K562 (cell line): ENCODE measurements around the gene RBPMS2. TPM values are rescaled to one million over a fixed set of nuclear protein-coding genes. Genes with fewer than 3 reads are reported as not detected.

Source experiments
- ARID3B ChIP-seq: fragments of 250-450 bp; sonication (Bioruptor Pico); IDR thresholded peaks from 2 replicates; pipeline ENCODE4 v1.4.0; 2020; ENCODE audit warnings: borderline replicate concordance
- CEBPG ChIP-seq, 3 experiments: fragments of 200-800 bp in 1 of 3; sonication (Bioruptor generic) in 1 of 3; sonication (generic) in 1 of 3; formaldehyde crosslinking in 1 of 3; IDR thresholded peaks in 2 of 3; conservative IDR thresholded peaks in 1 of 3; 2 replicates each; pipeline versions ENCODE4 v1.6.1 to v1.8.0; 2016 to 2022; ENCODE audit warnings: missing compliant biosample characterization in 2 of 3, missing genetic modification characterization in 2 of 3, mild to moderate bottlenecking in 1 of 3, missing genetic modification reagents in 1 of 3
- DDX20 ChIP-seq: fragments of 450-650 bp; IDR thresholded peaks from 2 replicates; pipeline ENCODE4 v1.6.1; 2016; ENCODE audit warnings: missing genetic modification characterization, low read depth, mild to moderate bottlenecking, missing compliant biosample characterization, moderate library complexity
- ESRRA ChIP-seq: fragments of 450-650 bp; IDR thresholded peaks from 2 replicates; pipeline ENCODE4 v1.6.1; 2014; ENCODE audit warnings: low read depth, mild to moderate bottlenecking, moderate library complexity, borderline replicate concordance
- EZH2 ChIP-seq: IDR thresholded peaks from 2 replicates; pipeline ENCODE4 v1.6.1; 2012; ENCODE audit warnings: low read depth, mild to moderate bottlenecking, inconsistent platforms, low read length, borderline replicate concordance
- HMG20B ChIP-seq: fragments of 250-450 bp; sonication (Bioruptor Pico); IDR thresholded peaks from 2 replicates; pipeline ENCODE4 v1.5.0; 2021; ENCODE audit warnings: mild to moderate bottlenecking
- NCOA6 ChIP-seq: fragments of 450-650 bp; IDR thresholded peaks from 2 replicates; pipeline ENCODE4 v1.6.1; 2017; ENCODE audit warnings: mild to moderate bottlenecking
- NFIC ChIP-seq: fragments of 450-650 bp; IDR thresholded peaks from 2 replicates; pipeline ENCODE4 v1.6.1; 2017; ENCODE audit warnings: mild to moderate bottlenecking, inconsistent platforms
- NFIX ChIP-seq: fragments of 250-450 bp; sonication (Bioruptor Pico); IDR thresholded peaks from 2 replicates; pipeline ENCODE4 v1.4.0; 2020; ENCODE audit warnings: low read depth, mild to moderate bottlenecking, moderate library complexity
- SMARCB1 ChIP-seq: IDR thresholded peaks from 2 replicates; pipeline ENCODE4 v1.6.1; 2011; ENCODE audit warnings: improper control_type of control experiment, low read depth; ENCODE audit not compliant: insufficient read length
- ZBED1 ChIP-seq: IDR thresholded peaks from 2 replicates; pipeline ENCODE4 v1.6.1; 2014
- ZNF12 ChIP-seq: sonication (generic); formaldehyde crosslinking; IDR thresholded peaks from 2 replicates; pipeline ENCODE4 v1.4.0; 2020; ENCODE audit warnings: mild to moderate bottlenecking, missing genetic modification reagents
- ZNF174 ChIP-seq: fragments of 250-450 bp; sonication (Bioruptor Pico); IDR thresholded peaks from 2 replicates; pipeline ENCODE4 v1.4.0; 2020; ENCODE audit warnings: mild to moderate bottlenecking
- polyA plus RNA-seq, 8 experiments: library from polyadenylated mRNA; depleted of rRNA in 4 of 8; stranded (reverse) in 5 of 8; unstranded in 3 of 8; fragments of >200 nt; fragmentation: Nextera tagmentation in 2 of 8; fragmentation: Illumina TruSeq in 1 of 8; extraction: Ambion mirVana in 2 of 8; extraction: Trizol in 1 of 8; gene quantifications; 2 replicates each; pipeline versions ENCODE4 v1.2.1 to v1.2.3, GENCODE V29; 2011 to 2014; ENCODE audit warnings: inconsistent platforms in 1 of 8, missing spikeins in 1 of 8
- total RNA-seq, 7 experiments: library from RNA; depleted of rRNA in 6 of 7; stranded (reverse); fragments of >200 nt in 6 of 7; fragmentation: Illumina TruSeq in 2 of 7; extraction: Trizol in 2 of 7; gene quantifications; 2 replicates each; pipeline versions ENCODE4 v1.2.1 to v1.2.3, GENCODE V29; 2011 to 2021; ENCODE audit warnings: low replicate concordance in 1 of 7
- TF ChIP-seq, protein P1 (sequence below): fragments of 150-350 bp; conservative IDR thresholded peaks from 2 replicates; pipeline ENCODE4 v1.6.1; 2014; ENCODE audit warnings: low read length

Gene RBPMS2
- total and polyA plus RNA-seq, 9 of the 15 experiments (the other 6 are each of a cell fraction or from before 2014, with no cell fraction given) = 0.11 to 2.6 (median 0.37) TPM; not detected in 1

DNA sequence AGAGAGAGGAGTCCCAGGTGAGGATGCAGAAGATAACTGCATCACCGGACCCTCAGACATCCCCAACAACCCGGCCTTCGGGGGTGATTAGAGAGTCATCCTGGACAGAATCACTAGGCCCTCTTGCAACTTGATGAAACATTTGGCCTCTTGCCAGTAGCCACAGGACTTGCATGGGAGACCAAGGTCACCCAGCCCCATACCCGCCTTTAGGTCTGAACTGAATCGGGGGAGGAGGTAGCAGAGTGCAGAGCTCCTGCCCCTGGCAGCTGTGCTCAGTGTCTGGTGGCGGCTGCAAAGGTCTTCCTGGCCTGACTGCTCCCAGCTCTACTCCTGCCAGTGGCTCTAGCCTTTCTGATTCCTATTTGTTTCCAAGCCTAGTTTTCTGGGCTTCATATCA lies 37.7 kb upstream of the RBPMS2 start (continued):
- TF ChIP-seq, protein P1, sequence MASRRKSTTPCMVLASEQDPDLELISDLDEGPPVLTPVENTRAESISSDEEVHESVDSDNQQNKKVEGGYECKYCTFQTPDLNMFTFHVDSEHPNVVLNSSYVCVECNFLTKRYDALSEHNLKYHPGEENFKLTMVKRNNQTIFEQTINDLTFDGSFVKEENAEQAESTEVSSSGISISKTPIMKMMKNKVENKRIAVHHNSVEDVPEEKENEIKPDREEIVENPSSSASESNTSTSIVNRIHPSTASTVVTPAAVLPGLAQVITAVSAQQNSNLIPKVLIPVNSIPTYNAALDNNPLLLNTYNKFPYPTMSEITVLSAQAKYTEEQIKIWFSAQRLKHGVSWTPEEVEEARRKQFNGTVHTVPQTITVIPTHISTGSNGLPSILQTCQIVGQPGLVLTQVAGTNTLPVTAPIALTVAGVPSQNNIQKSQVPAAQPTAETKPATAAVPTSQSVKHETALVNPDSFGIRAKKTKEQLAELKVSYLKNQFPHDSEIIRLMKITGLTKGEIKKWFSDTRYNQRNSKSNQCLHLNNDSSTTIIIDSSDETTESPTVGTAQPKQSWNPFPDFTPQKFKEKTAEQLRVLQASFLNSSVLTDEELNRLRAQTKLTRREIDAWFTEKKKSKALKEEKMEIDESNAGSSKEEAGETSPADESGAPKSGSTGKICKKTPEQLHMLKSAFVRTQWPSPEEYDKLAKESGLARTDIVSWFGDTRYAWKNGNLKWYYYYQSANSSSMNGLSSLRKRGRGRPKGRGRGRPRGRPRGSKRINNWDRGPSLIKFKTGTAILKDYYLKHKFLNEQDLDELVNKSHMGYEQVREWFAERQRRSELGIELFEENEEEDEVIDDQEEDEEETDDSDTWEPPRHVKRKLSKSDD = no peak
- no peak for TF ChIP-seq ZNF12
- peak; percentile 83 for TF ChIP-seq ESRRA
- TF ChIP-seq NFIX (CRISPR knock-in tag) = peak; percentile 63
- TF ChIP-seq ARID3B (CRISPR knock-in tag) = no peak
- peak; percentile 78 for TF ChIP-seq CEBPG (CRISPR knock-in tag; IDR thresholded peaks at IDR 0.05)
- no peak for TF ChIP-seq CEBPG (tag; conservative IDR thresholded peaks at IDR 0.05 in 1 of 2, IDR thresholded peaks at IDR 0.05 in 1 of 2)
- TF ChIP-seq HMG20B = no peak
- peak; percentile 97 for TF ChIP-seq NFIC
- no peak for TF ChIP-seq ZBED1
- no peak for TF ChIP-seq NCOA6
- TF ChIP-seq EZH2 = no peak
- no peak for TF ChIP-seq ZNF174 (CRISPR knock-in tag)
- no peak for TF ChIP-seq SMARCB1
- no peak for TF ChIP-seq DDX20 (tag)
